IMR-90 (cell line): ENCODE measurements around the gene UNC13B. TPM values are rescaled to one million over a fixed set of nuclear protein-coding genes. Genes with fewer than 3 reads are reported as not detected.

Source experiments
- ATAC-seq: fragments of 200-7000 bp; cut with Tn5 transposase; 2 replicates; pipeline ENCODE4 v1.9.1; 2020; ENCODE audit warnings: low read depth, mild to moderate bottlenecking, moderate library complexity
- BruUV-seq: library from RNA; stranded (reverse); fragments of 400-500 nt; replicated peaks from 2 replicates; lab custom pipeline; 2021; lab: Mats Ljungman, UMichigan
- CTCF ChIA-PET: fragments of 300-600 bp; formaldehyde crosslinking; extraction: SDS; loops from one replicate; lab custom pipeline; 2021; ENCODE audit warnings: antibody characterized with exemption; lab: Yijun Ruan, JAX
- POLR2A ChIA-PET: fragments of 300-600 bp; sonication (Branson Sonifier 250); formaldehyde crosslinking; loops from one replicate; lab custom pipeline; 2022; ENCODE audit warnings: antibody characterized with exemption; ENCODE audit not compliant: unreplicated experiment; lab: Charles Lee
- DNase-seq: peaks from one replicate; pipeline ENCODE4 v3.0.0; 2013
- H2AFZ ChIP-seq: replicated peaks from 2 replicates; pipeline ENCODE3; 2013; ENCODE audit warnings: low read length, mild to moderate bottlenecking; ENCODE audit not compliant: poor library complexity
- H2AK5ac ChIP-seq: 2 replicates; pipeline ENCODE4 v1.6.1; 2013; ENCODE audit warnings: low read depth, low read length, inconsistent platforms
- H2AK9ac ChIP-seq: replicated peaks from 2 replicates; pipeline ENCODE3; 2013; ENCODE audit warnings: mild to moderate bottlenecking, low read depth, low read length, moderate library complexity; ENCODE audit not compliant: poor library complexity
- H2BK120ac ChIP-seq: 2 replicates; pipeline ENCODE4 v1.6.1; 2013; ENCODE audit warnings: low read depth, low read length, inconsistent platforms
- H2BK15ac ChIP-seq: 3 replicates; pipeline ENCODE4 v1.6.1; 2013; ENCODE audit warnings: low read depth, low read length, inconsistent platforms
- H2BK20ac ChIP-seq: 2 replicates; pipeline ENCODE4 v1.6.1; 2013; ENCODE audit warnings: low read depth, mild to moderate bottlenecking, inconsistent platforms, low read length, moderate library complexity
- H2BK5ac ChIP-seq: 2 replicates; pipeline ENCODE4 v1.6.1; 2013; ENCODE audit warnings: mild to moderate bottlenecking, low read depth, low read length, inconsistent platforms; ENCODE audit not compliant: poor library complexity, severe bottlenecking
- H3K14ac ChIP-seq: replicated peaks from 2 replicates; pipeline ENCODE4 v1.6.1; 2013; ENCODE audit warnings: low read depth, low read length, inconsistent platforms
- H3K18ac ChIP-seq: 2 replicates; pipeline ENCODE4 v1.6.1; 2013; ENCODE audit warnings: low read depth, low read length, control low read depth
- H3K23ac ChIP-seq: 2 replicates; pipeline ENCODE4 v1.6.1; 2013; ENCODE audit warnings: low read depth, low read length, inconsistent platforms
- H3K27ac ChIP-seq: 2 replicates; pipeline ENCODE4 v1.5.1; 2013; ENCODE audit warnings: mild to moderate bottlenecking, control low read depth, low read length; ENCODE audit not compliant: insufficient read depth
- H3K27me3 ChIP-seq: 2 replicates; pipeline ENCODE4 v1.6.1; 2013; ENCODE audit warnings: low read length; ENCODE audit not compliant: control insufficient read depth, insufficient read depth
- H3K36me3 ChIP-seq: 2 replicates; pipeline ENCODE4 v1.6.1; 2013; ENCODE audit warnings: low read length, mixed read lengths; ENCODE audit not compliant: control insufficient read depth, insufficient read depth
- H3K4ac ChIP-seq: 2 replicates; pipeline ENCODE4 v1.6.1; 2013; ENCODE audit warnings: low read depth, low read length, inconsistent platforms
- H3K4me1 ChIP-seq: 2 replicates; pipeline ENCODE4 v1.6.1; 2013; ENCODE audit warnings: low read length, mixed read lengths; ENCODE audit not compliant: control insufficient read depth, insufficient read depth
- H3K4me2 ChIP-seq: 2 replicates; pipeline ENCODE4 v1.6.1; 2013; ENCODE audit warnings: low read depth, mild to moderate bottlenecking, control low read depth, low read length, moderate library complexity
- H3K4me3 ChIP-seq: 2 replicates; pipeline ENCODE4 v1.5.1; 2013; ENCODE audit warnings: low read depth, mild to moderate bottlenecking, control low read depth, low read length, moderate library complexity; ENCODE audit not compliant: insufficient read depth
- H3K56ac ChIP-seq: 2 replicates; pipeline ENCODE4 v1.6.1; 2013; ENCODE audit warnings: low read length, inconsistent platforms; ENCODE audit not compliant: insufficient read depth; ENCODE audit errors: extremely low read depth
- H3K79me1 ChIP-seq, 2 experiments: 2 replicates each; pipeline ENCODE4 v1.6.1; 2013; ENCODE audit warnings: low read length in 2 of 2, inconsistent platforms in 1 of 2, low read depth in 1 of 2
- H3K9ac ChIP-seq: 2 replicates; pipeline ENCODE4 v1.6.1; 2013; ENCODE audit warnings: low read depth, low read length, control low read depth
- H3K9me1 ChIP-seq: 2 replicates; pipeline ENCODE4 v1.6.1; 2013; ENCODE audit warnings: low read length, inconsistent platforms; ENCODE audit not compliant: insufficient read depth
- H3K9me3 ChIP-seq: 2 replicates; pipeline ENCODE4 v1.6.1; 2013; ENCODE audit warnings: low read length; ENCODE audit not compliant: control insufficient read depth, insufficient read depth
- H4K20me1 ChIP-seq: 2 replicates; pipeline ENCODE4 v1.6.1; 2013; ENCODE audit warnings: low read length, inconsistent platforms; ENCODE audit not compliant: insufficient read depth
- H4K5ac ChIP-seq: 2 replicates; pipeline ENCODE4 v1.6.1; 2013; ENCODE audit warnings: mild to moderate bottlenecking, low read depth, low read length, control low read depth
- H4K8ac ChIP-seq, 2 experiments: 2 replicates each; pipeline ENCODE4 v1.6.1; 2013; ENCODE audit warnings: low read depth in 2 of 2, low read length in 2 of 2, control low read depth in 1 of 2, inconsistent platforms in 1 of 2
- H4K91ac ChIP-seq: 2 replicates; pipeline ENCODE4 v1.6.1; 2013; ENCODE audit warnings: low read depth, low read length, inconsistent platforms; ENCODE audit not compliant: insufficient read depth
- BHLHE40 ChIP-seq: fragments of 150-350 bp; IDR thresholded peaks from 2 replicates; pipeline ENCODE4 v1.6.1; 2016; ENCODE audit warnings: mild to moderate bottlenecking, low read depth, low read length
- CEBPB ChIP-seq: IDR thresholded peaks from 2 replicates; pipeline ENCODE4 v1.6.1; 2012; ENCODE audit warnings: low read depth, low read length, improper control_type of control experiment
- CHD1 ChIP-seq: IDR thresholded peaks from 2 replicates; pipeline ENCODE4 v1.6.1; 2012; ENCODE audit warnings: low read depth, low read length, improper control_type of control experiment
- CTCF ChIP-seq: conservative IDR thresholded peaks from 2 replicates; pipeline ENCODE4 v1.5.1; 2012; ENCODE audit warnings: mild to moderate bottlenecking, low read depth, low read length, improper control_type of control experiment
- ELK1 ChIP-seq: fragments of 150-350 bp; IDR thresholded peaks from 2 replicates; pipeline ENCODE4 v1.6.1; 2016; ENCODE audit warnings: low read depth, mild to moderate bottlenecking, low read length, moderate library complexity, borderline replicate concordance
- FOS ChIP-seq: fragments of 150-350 bp; IDR thresholded peaks from 2 replicates; pipeline ENCODE4 v1.6.1; 2016; ENCODE audit warnings: low read depth, low read length
- MAFK ChIP-seq: IDR thresholded peaks from 2 replicates; pipeline ENCODE4 v1.6.1; 2012; ENCODE audit warnings: low read depth, low read length, improper control_type of control experiment
- MAZ ChIP-seq: IDR thresholded peaks from 2 replicates; pipeline ENCODE4 v1.6.1; 2012; ENCODE audit warnings: low read depth, mild to moderate bottlenecking, low read length, improper control_type of control experiment, moderate library complexity, borderline replicate concordance
- NFE2L2 ChIP-seq: fragments of 150-350 bp; IDR thresholded peaks from 2 replicates; pipeline ENCODE4 v1.6.1; 2016; ENCODE audit warnings: low read depth, mild to moderate bottlenecking, low read length
- POLR2A ChIP-seq: IDR thresholded peaks from 2 replicates; pipeline ENCODE4 v1.6.1; 2012; ENCODE audit warnings: mild to moderate bottlenecking, low read depth, low read length
- RAD21 ChIP-seq: IDR thresholded peaks from 2 replicates; pipeline ENCODE4 v1.6.1; 2012; ENCODE audit warnings: low read length, improper control_type of control experiment
- RCOR1 ChIP-seq: IDR thresholded peaks from 2 replicates; pipeline ENCODE4 v1.6.1; 2012; ENCODE audit warnings: mild to moderate bottlenecking, low read length, improper control_type of control experiment; ENCODE audit not compliant: insufficient replicate concordance
- SMC3 ChIP-seq: fragments of 150-350 bp; IDR thresholded peaks from 2 replicates; pipeline ENCODE4 v1.6.1; 2016; ENCODE audit warnings: low read depth, mild to moderate bottlenecking, antibody characterized with exemption, low read length, moderate library complexity
- USF2 ChIP-seq: fragments of 150-350 bp; IDR thresholded peaks from 2 replicates; pipeline ENCODE4 v1.6.1; 2017; ENCODE audit warnings: mild to moderate bottlenecking, antibody characterized with exemption, low read length, low read depth
- WGBS, 2 experiments: methylation state at CpG; one replicate each; pipeline versions ENCODE4 v1.1.5 to v1.1.7; 2013; ENCODE audit warnings: missing lambda C conversion rate in 2 of 2; ENCODE audit not compliant: insufficient read length in 1 of 2; ENCODE audit errors: extremely low coverage in 2 of 2; 5-methylcytosine and 5-hydroxymethylcytosine counted together
- dilution Hi-C: fragments of 300-500 bp; cut with HindIII; formaldehyde crosslinking; loops from one replicate; pipeline ENCODE4 v1.14.3; 2018; ENCODE audit warnings: low sequenced_read_pairs; ENCODE audit not compliant: unreplicated experiment
- in situ Hi-C: fragments of 300-500 bp; cut with MboI; formaldehyde crosslinking; loops from 3 replicates; pipeline ENCODE4 v1.14.3; 2019; ENCODE audit warnings: low sequenced_read_pairs, inconsistent platforms, mixed read lengths
- intact Hi-C: fragments of 100-400 bp; cut with micrococcal nuclease; formaldehyde crosslinking; loops from 2 replicates; pipeline ENCODE4 v1.10.0; 2022
- polyA plus RNA-seq, 3 experiments: library from polyadenylated mRNA; depleted of rRNA; stranded (reverse); fragments of >200 nt; gene quantifications; 2 replicates each; pipeline ENCODE4 v1.2.3, GENCODE V29; 2012; ENCODE audit warnings: low replicate concordance in 1 of 3
- total RNA-seq: library from RNA; depleted of rRNA; stranded (reverse); fragments of >200 nt; gene quantifications from 2 replicates; pipeline ENCODE4 v1.2.3, GENCODE V29; 2012

The UNC13B gene
- total and polyA plus RNA-seq, 2 of the 4 experiments (the other 2 are of a cell fraction) = 7.5 to 14.3 TPM

GRCh38 chr9:35396560-35397215 is 234.9 kb downstream of the UNC13B start:
- 100% methylated on average over 3 of the region's 10 CpGs; no CpG with 5 or more reads in 1 of the 2 experiments for WGBS, 2 experiments
- H3K4me1 ChIP-seq = no peaks in the 10 kb centered on the region
- no peak overlapping the region for H3K4me3 ChIP-seq
- no peak overlapping the region for H2BK20ac ChIP-seq
- H3K9me3 ChIP-seq = no peaks in the 10 kb centered on the region
- no peaks in the 10 kb centered on the region for H3K79me1 ChIP-seq
- TF ChIP-seq CTCF = no peak
- TF ChIP-seq CHD1 = no peak
- TF ChIP-seq USF2 = no peak
- TF ChIP-seq FOS = no peak
- no peak for TF ChIP-seq RAD21
- TF ChIP-seq POLR2A = no peak
- TF ChIP-seq MAFK = no peak
- no peak for TF ChIP-seq ELK1
- TF ChIP-seq CEBPB = no peak
- no peak for TF ChIP-seq NFE2L2
- TF ChIP-seq MAZ = no peak
- no peak for TF ChIP-seq SMC3
- TF ChIP-seq BHLHE40 = no peak
- TF ChIP-seq RCOR1 = no peak
- DNase-seq (no peak), ATAC-seq (no peak)
- H4K5ac ChIP-seq = no peak overlapping the region
- no peak overlapping the region for H2BK15ac ChIP-seq
- no peak overlapping the region for H2AFZ ChIP-seq
- intact Hi-C loops (no loop called here), dilution Hi-C loops (no loop called here), in situ Hi-C loops (no loop called here)
- H3K36me3 ChIP-seq = peaks cover 18% of the 10 kb centered on the region
- BruUV-seq = no TSS peak
- H3K56ac ChIP-seq = no peak overlapping the region
- no peak overlapping the region for H4K91ac ChIP-seq
- peaks cover 2% of the 10 kb centered on the region; the same call in 1 of the 2 replicates for H3K9me1 ChIP-seq
- H3K14ac ChIP-seq = no peak overlapping the region
- H3K4me2 ChIP-seq = no peak overlapping the region
- no peak overlapping the region for H3K23ac ChIP-seq
- H3K4ac ChIP-seq = no peak overlapping the region
- no peaks in the 10 kb centered on the region for H3K27me3 ChIP-seq
- no peaks in the 10 kb centered on the region for H4K20me1 ChIP-seq
- ChIA-PET CTCF (no interaction called here), POLR2A (no interaction called here)
- no peak overlapping the region for H3K18ac ChIP-seq
- no peak overlapping the region for H2AK9ac ChIP-seq
- no peak overlapping the region for H2AK5ac ChIP-seq
- no peak overlapping the region for H3K27ac ChIP-seq
- H4K8ac ChIP-seq = no peak overlapping the region
- H2BK5ac ChIP-seq = no peak overlapping the region
- no peak overlapping the region for H2BK120ac ChIP-seq
- H3K9ac ChIP-seq = no peak overlapping the region
